Measurements from ENCODE around the gene CD248.

DNA sequence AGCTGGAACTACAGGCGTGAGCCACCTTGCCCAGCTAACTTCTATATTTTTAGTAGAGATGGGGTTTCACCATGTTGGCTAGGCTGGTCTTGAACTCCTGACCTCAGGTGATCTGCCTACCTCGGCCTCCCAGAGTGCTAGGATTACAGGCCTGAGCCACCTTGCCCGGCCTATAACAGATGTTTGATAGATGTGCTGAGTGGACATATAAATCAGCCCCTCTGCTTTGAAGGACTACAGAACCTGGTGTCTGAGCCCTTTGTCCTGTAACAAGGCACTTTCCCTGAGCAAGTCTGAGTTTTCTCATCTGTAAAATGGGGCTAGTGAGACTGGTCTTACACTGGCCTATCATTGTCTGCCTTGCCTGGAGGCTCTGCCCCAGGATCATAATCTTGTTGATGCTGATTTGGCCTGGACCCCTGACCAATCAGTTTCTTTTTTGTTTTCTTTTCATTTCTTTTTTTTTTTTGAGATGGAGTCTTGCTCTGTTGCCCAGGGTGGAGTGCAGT is 12.4 kb upstream of the CD248 start:
- TF ChIP-seq FOXK2 (IDR thresholded peaks at IDR 0.05) (no peak), TARDBP (IDR thresholded peaks at IDR 0.05) (no peak), ARNT (IDR thresholded peaks at IDR 0.05) (no peak), BHLHE40 (IDR thresholded peaks at IDR 0.05; ENCODE audit: borderline replicate concordance) (no peak)
